IMR-90 (cell line): ENCODE measurements around the gene TMEM95. TPM values are rescaled to one million over a fixed set of nuclear protein-coding genes. Genes with fewer than 3 reads are reported as not detected.
A peak's percentile ranks its signal among the peaks of the same experiment; 100 is the strongest.

ENCODE experiments used
- ATAC-seq: fragments of 200-7000 bp; cut with Tn5 transposase; 2 replicates; pipeline ENCODE4 v1.9.1; 2020; ENCODE audit warnings: low read depth, mild to moderate bottlenecking, moderate library complexity
- BruUV-seq: library from RNA; stranded (reverse); fragments of 400-500 nt; replicated peaks from 2 replicates; lab custom pipeline; 2021; lab: Mats Ljungman, UMichigan
- CTCF ChIA-PET: fragments of 300-600 bp; formaldehyde crosslinking; extraction: SDS; loops from one replicate; lab custom pipeline; 2021; ENCODE audit warnings: antibody characterized with exemption; lab: Yijun Ruan, JAX
- POLR2A ChIA-PET: fragments of 300-600 bp; sonication (Branson Sonifier 250); formaldehyde crosslinking; loops from one replicate; lab custom pipeline; 2022; ENCODE audit warnings: antibody characterized with exemption; ENCODE audit not compliant: unreplicated experiment; lab: Charles Lee
- DNase-seq: peaks from one replicate; pipeline ENCODE4 v3.0.0; 2013
- H2AFZ ChIP-seq: replicated peaks from 2 replicates; pipeline ENCODE3; 2013; ENCODE audit warnings: low read length, mild to moderate bottlenecking; ENCODE audit not compliant: poor library complexity
- H2AK5ac ChIP-seq: 2 replicates; pipeline ENCODE4 v1.6.1; 2013; ENCODE audit warnings: low read depth, low read length, inconsistent platforms
- H2AK9ac ChIP-seq: replicated peaks from 2 replicates; pipeline ENCODE3; 2013; ENCODE audit warnings: mild to moderate bottlenecking, low read depth, low read length, moderate library complexity; ENCODE audit not compliant: poor library complexity
- H2BK120ac ChIP-seq: 2 replicates; pipeline ENCODE4 v1.6.1; 2013; ENCODE audit warnings: low read depth, low read length, inconsistent platforms
- H2BK15ac ChIP-seq: 3 replicates; pipeline ENCODE4 v1.6.1; 2013; ENCODE audit warnings: low read depth, low read length, inconsistent platforms
- H2BK20ac ChIP-seq: 2 replicates; pipeline ENCODE4 v1.6.1; 2013; ENCODE audit warnings: low read depth, mild to moderate bottlenecking, inconsistent platforms, low read length, moderate library complexity
- H2BK5ac ChIP-seq: 2 replicates; pipeline ENCODE4 v1.6.1; 2013; ENCODE audit warnings: mild to moderate bottlenecking, low read depth, low read length, inconsistent platforms; ENCODE audit not compliant: poor library complexity, severe bottlenecking
- H3K14ac ChIP-seq: replicated peaks from 2 replicates; pipeline ENCODE4 v1.6.1; 2013; ENCODE audit warnings: low read depth, low read length, inconsistent platforms
- H3K18ac ChIP-seq: 2 replicates; pipeline ENCODE4 v1.6.1; 2013; ENCODE audit warnings: low read depth, low read length, control low read depth
- H3K23ac ChIP-seq: 2 replicates; pipeline ENCODE4 v1.6.1; 2013; ENCODE audit warnings: low read depth, low read length, inconsistent platforms
- H3K27ac ChIP-seq: 2 replicates; pipeline ENCODE4 v1.5.1; 2013; ENCODE audit warnings: mild to moderate bottlenecking, control low read depth, low read length; ENCODE audit not compliant: insufficient read depth
- H3K27me3 ChIP-seq: 2 replicates; pipeline ENCODE4 v1.6.1; 2013; ENCODE audit warnings: low read length; ENCODE audit not compliant: control insufficient read depth, insufficient read depth
- H3K36me3 ChIP-seq: 2 replicates; pipeline ENCODE4 v1.6.1; 2013; ENCODE audit warnings: low read length, mixed read lengths; ENCODE audit not compliant: control insufficient read depth, insufficient read depth
- H3K4ac ChIP-seq: 2 replicates; pipeline ENCODE4 v1.6.1; 2013; ENCODE audit warnings: low read depth, low read length, inconsistent platforms
- H3K4me1 ChIP-seq: 2 replicates; pipeline ENCODE4 v1.6.1; 2013; ENCODE audit warnings: low read length, mixed read lengths; ENCODE audit not compliant: control insufficient read depth, insufficient read depth
- H3K4me2 ChIP-seq: 2 replicates; pipeline ENCODE4 v1.6.1; 2013; ENCODE audit warnings: low read depth, mild to moderate bottlenecking, control low read depth, low read length, moderate library complexity
- H3K4me3 ChIP-seq: 2 replicates; pipeline ENCODE4 v1.5.1; 2013; ENCODE audit warnings: low read depth, mild to moderate bottlenecking, control low read depth, low read length, moderate library complexity; ENCODE audit not compliant: insufficient read depth
- H3K56ac ChIP-seq: 2 replicates; pipeline ENCODE4 v1.6.1; 2013; ENCODE audit warnings: low read length, inconsistent platforms; ENCODE audit not compliant: insufficient read depth; ENCODE audit errors: extremely low read depth
- H3K79me1 ChIP-seq, 2 experiments: 2 replicates each; pipeline ENCODE4 v1.6.1; 2013; ENCODE audit warnings: low read length in 2 of 2, inconsistent platforms in 1 of 2, low read depth in 1 of 2
- H3K9ac ChIP-seq: 2 replicates; pipeline ENCODE4 v1.6.1; 2013; ENCODE audit warnings: low read depth, low read length, control low read depth
- H3K9me1 ChIP-seq: 2 replicates; pipeline ENCODE4 v1.6.1; 2013; ENCODE audit warnings: low read length, inconsistent platforms; ENCODE audit not compliant: insufficient read depth
- H3K9me3 ChIP-seq: 2 replicates; pipeline ENCODE4 v1.6.1; 2013; ENCODE audit warnings: low read length; ENCODE audit not compliant: control insufficient read depth, insufficient read depth
- H4K20me1 ChIP-seq: 2 replicates; pipeline ENCODE4 v1.6.1; 2013; ENCODE audit warnings: low read length, inconsistent platforms; ENCODE audit not compliant: insufficient read depth
- H4K5ac ChIP-seq: 2 replicates; pipeline ENCODE4 v1.6.1; 2013; ENCODE audit warnings: mild to moderate bottlenecking, low read depth, low read length, control low read depth
- H4K8ac ChIP-seq, 2 experiments: 2 replicates each; pipeline ENCODE4 v1.6.1; 2013; ENCODE audit warnings: low read depth in 2 of 2, low read length in 2 of 2, control low read depth in 1 of 2, inconsistent platforms in 1 of 2
- H4K91ac ChIP-seq: 2 replicates; pipeline ENCODE4 v1.6.1; 2013; ENCODE audit warnings: low read depth, low read length, inconsistent platforms; ENCODE audit not compliant: insufficient read depth
- CEBPB ChIP-seq: IDR thresholded peaks from 2 replicates; pipeline ENCODE4 v1.6.1; 2012; ENCODE audit warnings: low read depth, low read length, improper control_type of control experiment
- POLR2A ChIP-seq: IDR thresholded peaks from 2 replicates; pipeline ENCODE4 v1.6.1; 2012; ENCODE audit warnings: mild to moderate bottlenecking, low read depth, low read length
- RAD21 ChIP-seq: IDR thresholded peaks from 2 replicates; pipeline ENCODE4 v1.6.1; 2012; ENCODE audit warnings: low read length, improper control_type of control experiment
- RFX5 ChIP-seq: IDR thresholded peaks from 2 replicates; pipeline ENCODE4 v1.8.0; 2012; ENCODE audit warnings: low read depth, mild to moderate bottlenecking, low read length, moderate library complexity
- USF2 ChIP-seq: fragments of 150-350 bp; IDR thresholded peaks from 2 replicates; pipeline ENCODE4 v1.6.1; 2017; ENCODE audit warnings: mild to moderate bottlenecking, antibody characterized with exemption, low read length, low read depth
- WGBS, 2 experiments: methylation state at CpG; one replicate each; pipeline versions ENCODE4 v1.1.5 to v1.1.7; 2013; ENCODE audit warnings: missing lambda C conversion rate in 2 of 2; ENCODE audit not compliant: insufficient read length in 1 of 2; ENCODE audit errors: extremely low coverage in 2 of 2; 5-methylcytosine and 5-hydroxymethylcytosine counted together
- dilution Hi-C: fragments of 300-500 bp; cut with HindIII; formaldehyde crosslinking; loops from one replicate; pipeline ENCODE4 v1.14.3; 2018; ENCODE audit warnings: low sequenced_read_pairs; ENCODE audit not compliant: unreplicated experiment
- in situ Hi-C: fragments of 300-500 bp; cut with MboI; formaldehyde crosslinking; loops from 3 replicates; pipeline ENCODE4 v1.14.3; 2019; ENCODE audit warnings: low sequenced_read_pairs, inconsistent platforms, mixed read lengths
- intact Hi-C: fragments of 100-400 bp; cut with micrococcal nuclease; formaldehyde crosslinking; loops from 2 replicates; pipeline ENCODE4 v1.10.0; 2022
- polyA plus RNA-seq, 3 experiments: library from polyadenylated mRNA; depleted of rRNA; stranded (reverse); fragments of >200 nt; gene quantifications; 2 replicates each; pipeline ENCODE4 v1.2.3, GENCODE V29; 2012; ENCODE audit warnings: low replicate concordance in 1 of 3
- total RNA-seq: library from RNA; depleted of rRNA; stranded (reverse); fragments of >200 nt; gene quantifications from 2 replicates; pipeline ENCODE4 v1.2.3, GENCODE V29; 2012

The TMEM95 gene
- total and polyA plus RNA-seq, 2 of the 4 experiments (the other 2 are of a cell fraction), result not detected

GRCh38 chr17:7348478-7349242 lies 6.3 kb upstream of the TMEM95 start:
- TF ChIP-seq USF2 (no peak), POLR2A (no peak), CEBPB (peak; percentile 48; the same call in 1 of the 2 replicates), RAD21 (no peak), RFX5 (no peak)
- Histone ChIP-seq H2BK120ac (no peak overlapping the region), H3K14ac (no peak overlapping the region), H2BK5ac (no peak overlapping the region), H2AK9ac (peak overlapping the region; percentile 44), H3K36me3 (no peaks in the 10 kb centered on the region), H3K27me3 (peaks cover 8% of the 10 kb centered on the region), H3K9ac (no peak overlapping the region), H3K18ac (no peak overlapping the region), H4K20me1 (peaks cover 19% of the 10 kb centered on the region), H2AFZ (no peak overlapping the region), H2AK5ac (peak overlapping the region; percentile 27; the same call in 1 of the 2 replicates), H3K27ac (no peak overlapping the region), H3K4me2 (no peak overlapping the region), H3K9me3 (no peaks in the 10 kb centered on the region), H3K4me3 (no peak overlapping the region), H3K4ac (no peak overlapping the region; the same call in 1 of the 2 replicates), H3K56ac (no peak overlapping the region), H3K23ac (peak overlapping the region; percentile 19; the same call in 1 of the 2 replicates), H3K79me1 (peaks cover 9 to 38% of the 10 kb centered on the region in 2 experiments; a peak in 3 of 4 replicates), H4K8ac (no peak overlapping the region), H2BK20ac (no peak overlapping the region), H3K4me1 (peaks cover 19% of the 10 kb centered on the region), H2BK15ac (no peak overlapping the region), H4K5ac (no peak overlapping the region), H3K9me1 (peaks cover 8% of the 10 kb centered on the region), H4K91ac (no peak overlapping the region)
- DNase-seq, result peak; percentile 47
- 91% methylated on average over 8 of the region's 19 CpGs; no CpG with 5 or more reads in 1 of the 2 experiments for WGBS, 2 experiments
- no peak for ATAC-seq
- in situ Hi-C loops, result no loop called here
- intact Hi-C loops, result no loop called here
- no TSS peak for BruUV-seq
- dilution Hi-C loops, result no loop called here
- POLR2A ChIA-PET, result no interaction called here
- CTCF ChIA-PET, result interaction anchor here (0.7 to 1.4 kb wide), 2 partner anchors 8 to 10 kb away, joined by 3 read pairs; no protein-coding TSS in a partner anchor
